ENCODE measurements around the gene SCN3B.

- TF ChIP-seq, protein P1, sequence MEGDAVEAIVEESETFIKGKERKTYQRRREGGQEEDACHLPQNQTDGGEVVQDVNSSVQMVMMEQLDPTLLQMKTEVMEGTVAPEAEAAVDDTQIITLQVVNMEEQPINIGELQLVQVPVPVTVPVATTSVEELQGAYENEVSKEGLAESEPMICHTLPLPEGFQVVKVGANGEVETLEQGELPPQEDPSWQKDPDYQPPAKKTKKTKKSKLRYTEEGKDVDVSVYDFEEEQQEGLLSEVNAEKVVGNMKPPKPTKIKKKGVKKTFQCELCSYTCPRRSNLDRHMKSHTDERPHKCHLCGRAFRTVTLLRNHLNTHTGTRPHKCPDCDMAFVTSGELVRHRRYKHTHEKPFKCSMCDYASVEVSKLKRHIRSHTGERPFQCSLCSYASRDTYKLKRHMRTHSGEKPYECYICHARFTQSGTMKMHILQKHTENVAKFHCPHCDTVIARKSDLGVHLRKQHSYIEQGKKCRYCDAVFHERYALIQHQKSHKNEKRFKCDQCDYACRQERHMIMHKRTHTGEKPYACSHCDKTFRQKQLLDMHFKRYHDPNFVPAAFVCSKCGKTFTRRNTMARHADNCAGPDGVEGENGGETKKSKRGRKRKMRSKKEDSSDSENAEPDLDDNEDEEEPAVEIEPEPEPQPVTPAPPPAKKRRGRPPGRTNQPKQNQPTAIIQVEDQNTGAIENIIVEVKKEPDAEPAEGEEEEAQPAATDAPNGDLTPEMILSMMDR (IDR thresholded peaks at IDR 0.05 in 8 of 11, conservative IDR thresholded peaks at IDR 0.05 in 3 of 11), result no peak
- TF ChIP-seq POLR2A (IDR thresholded peaks at IDR 0.05) (no peak), POLR2AphosphoS5 (IDR thresholded peaks at IDR 0.05) (no peak)
Measured at GRCh38 chr11:123698546-123699127, 44.2 kb upstream of the SCN3B start.
